Peyer's patch (tissue), 4 donors: ENCODE data around the gene ASB13.

ENCODE experiments used
- POLR2A ChIP-seq, 2 donors: fragments of 450-650 bp; IDR thresholded peaks; one replicate each; pipeline ENCODE4 v1.5.1; 2017; ENCODE audit warnings: antibody characterized with exemption in 2 of 2, mild to moderate bottlenecking in 2 of 2, moderate library complexity in 2 of 2
- TF ChIP-seq, protein P1 (sequence below), 6 experiments: fragments of 450-650 bp in 4 of 6; fragments of 200-600 bp in 2 of 6; sonication (generic) in 1 of 6; IDR thresholded peaks; one replicate each; pipeline ENCODE4 v1.5.1; 2017 to 2019; ENCODE audit warnings: antibody characterized with exemption in 6 of 6, mild to moderate bottlenecking in 3 of 6, moderate library complexity in 1 of 6

DNA sequence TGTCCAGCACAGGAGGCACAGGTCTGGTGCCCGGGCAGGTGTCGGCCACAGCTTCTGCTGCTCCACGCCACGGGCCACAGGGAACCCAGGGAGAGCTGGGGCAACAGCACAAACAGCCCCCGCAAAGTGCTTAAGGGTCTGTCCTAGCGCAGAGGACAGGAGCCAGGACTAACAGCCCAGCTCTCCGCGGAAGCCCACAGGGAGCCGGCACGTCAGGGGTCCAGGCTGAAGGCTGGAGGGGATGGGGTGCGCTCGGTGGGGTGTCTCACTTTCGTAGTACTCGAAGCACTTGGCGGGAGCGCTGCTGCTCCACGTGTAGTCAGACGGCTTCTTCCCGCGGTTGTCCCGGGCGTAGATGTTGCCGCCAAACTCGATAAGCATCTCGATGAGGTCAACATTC is 24.9 kb downstream of the ASB13 start:
- TF ChIP-seq, protein P1, sequence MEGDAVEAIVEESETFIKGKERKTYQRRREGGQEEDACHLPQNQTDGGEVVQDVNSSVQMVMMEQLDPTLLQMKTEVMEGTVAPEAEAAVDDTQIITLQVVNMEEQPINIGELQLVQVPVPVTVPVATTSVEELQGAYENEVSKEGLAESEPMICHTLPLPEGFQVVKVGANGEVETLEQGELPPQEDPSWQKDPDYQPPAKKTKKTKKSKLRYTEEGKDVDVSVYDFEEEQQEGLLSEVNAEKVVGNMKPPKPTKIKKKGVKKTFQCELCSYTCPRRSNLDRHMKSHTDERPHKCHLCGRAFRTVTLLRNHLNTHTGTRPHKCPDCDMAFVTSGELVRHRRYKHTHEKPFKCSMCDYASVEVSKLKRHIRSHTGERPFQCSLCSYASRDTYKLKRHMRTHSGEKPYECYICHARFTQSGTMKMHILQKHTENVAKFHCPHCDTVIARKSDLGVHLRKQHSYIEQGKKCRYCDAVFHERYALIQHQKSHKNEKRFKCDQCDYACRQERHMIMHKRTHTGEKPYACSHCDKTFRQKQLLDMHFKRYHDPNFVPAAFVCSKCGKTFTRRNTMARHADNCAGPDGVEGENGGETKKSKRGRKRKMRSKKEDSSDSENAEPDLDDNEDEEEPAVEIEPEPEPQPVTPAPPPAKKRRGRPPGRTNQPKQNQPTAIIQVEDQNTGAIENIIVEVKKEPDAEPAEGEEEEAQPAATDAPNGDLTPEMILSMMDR (IDR thresholded peaks at IDR 0.05) = no peak
- TF ChIP-seq POLR2A (IDR thresholded peaks at IDR 0.05) = no peak
